GM23248 (cell line): Measurements from ENCODE around the gene SLC12A3. TPM values are rescaled to one million over a fixed set of nuclear protein-coding genes. Genes with fewer than 3 reads are reported as not detected.
A peak's percentile ranks its signal among the peaks of the same experiment; 100 is the strongest.

ENCODE experiments used
- DNase-seq: peaks from one replicate; pipeline ENCODE4 v3.0.0-alpha.2; 2015
- H2AFZ ChIP-seq: fragments of 200-600 bp; sonication (generic); 2 replicates; pipeline ENCODE4 v1.6.1; 2016; ENCODE audit warnings: antibody characterized with exemption
- H3F3A ChIP-seq: fragments of 200-600 bp; sonication (generic); 2 replicates; pipeline ENCODE4 v1.6.1; 2016; ENCODE audit warnings: mild to moderate bottlenecking, antibody characterized with exemption, mixed run types; ENCODE audit not compliant: insufficient read depth
- H3K27ac ChIP-seq: fragments of 200-600 bp; sonication (generic); 2 replicates; pipeline ENCODE4 v1.5.1; 2016; ENCODE audit warnings: mild to moderate bottlenecking
- H3K27me3 ChIP-seq: fragments of 200-600 bp; sonication (generic); replicated peaks from 2 replicates; pipeline ENCODE4 v1.6.1; 2016; ENCODE audit warnings: mild to moderate bottlenecking; ENCODE audit not compliant: insufficient read depth
- H3K36me3 ChIP-seq: fragments of 200-600 bp; sonication (generic); 2 replicates; pipeline ENCODE4 v1.6.1; 2016; ENCODE audit warnings: low read depth, mild to moderate bottlenecking
- H3K4me1 ChIP-seq: fragments of 200-600 bp; sonication (generic); 2 replicates; pipeline ENCODE4 v1.6.1; 2016; ENCODE audit warnings: mild to moderate bottlenecking; ENCODE audit not compliant: insufficient read depth
- H3K4me2 ChIP-seq: fragments of 200-600 bp; sonication (generic); one replicate; pipeline ENCODE4 v1.6.1; 2016; ENCODE audit warnings: mild to moderate bottlenecking; ENCODE audit not compliant: unreplicated experiment
- H3K4me3 ChIP-seq: fragments of 200-600 bp; sonication (generic); 2 replicates; pipeline ENCODE4 v1.5.1; 2016; ENCODE audit warnings: mild to moderate bottlenecking
- H3K79me2 ChIP-seq: fragments of 200-600 bp; sonication (generic); 2 replicates; pipeline ENCODE4 v1.6.1; 2016; ENCODE audit warnings: mild to moderate bottlenecking; ENCODE audit not compliant: insufficient read depth
- H3K9ac ChIP-seq: fragments of 200-600 bp; sonication (generic); 2 replicates; pipeline ENCODE4 v1.6.1; 2016; ENCODE audit warnings: mild to moderate bottlenecking
- H3K9me2 ChIP-seq: fragments of 200-600 bp; sonication (generic); 2 replicates; pipeline ENCODE4 v1.6.1; 2016; ENCODE audit warnings: mixed run types, mild to moderate bottlenecking, moderate library complexity; ENCODE audit not compliant: insufficient read depth
- H3K9me3 ChIP-seq: fragments of 200-600 bp; sonication (generic); one replicate; pipeline ENCODE4 v1.6.1; 2017; ENCODE audit warnings: low read depth
- H4K20me1 ChIP-seq: fragments of 200-600 bp; sonication (generic); 2 replicates; pipeline ENCODE4 v1.6.0; 2016; ENCODE audit not compliant: insufficient read depth
- EZH2 ChIP-seq: fragments of 200-600 bp; sonication (generic); IDR thresholded peaks from 2 replicates; pipeline ENCODE4 v1.6.1; 2018; ENCODE audit warnings: antibody characterized with exemption, mild to moderate bottlenecking; ENCODE audit not compliant: insufficient read depth, poor library complexity, severe bottlenecking
- EZH2phosphoT487 ChIP-seq: fragments of 200-600 bp; sonication (generic); IDR thresholded peaks from 2 replicates; pipeline ENCODE4 v1.6.1; 2018; ENCODE audit warnings: antibody characterized with exemption, moderate library complexity, mild to moderate bottlenecking, low read depth; ENCODE audit not compliant: insufficient read depth
- WGBS, 2 experiments: methylation state at CpG; one replicate each; pipeline ENCODE4 v1.1.6; 2015 to 2017; ENCODE audit warnings: low lambda C conversion rate in 2 of 2, low coverage in 1 of 2; ENCODE audit errors: missing lambda C conversion rate in 2 of 2; 5-methylcytosine and 5-hydroxymethylcytosine counted together
- in situ Hi-C: fragments of 300-500 bp; cut with MboI; formaldehyde crosslinking; loops from 2 replicates; pipeline ENCODE4 v1.15.0; 2020
- polyA plus RNA-seq: library from polyadenylated mRNA; unstranded; fragments of >200 nt; fragmentation: Nextera tagmentation; extraction: Ambion mirVana; gene quantifications from 2 replicates; pipeline ENCODE4 v1.2.1, GENCODE V29; 2016
- total RNA-seq: library from RNA; depleted of rRNA; stranded (reverse); fragments of >200 nt; shearing (Covaris generic); gene quantifications from 2 replicates; pipeline ENCODE4 v1.2.3, GENCODE V29; 2014

SLC12A3 gene
- total and polyA plus RNA-seq, 2 experiments from 2014 or later: not detected

DNA sequence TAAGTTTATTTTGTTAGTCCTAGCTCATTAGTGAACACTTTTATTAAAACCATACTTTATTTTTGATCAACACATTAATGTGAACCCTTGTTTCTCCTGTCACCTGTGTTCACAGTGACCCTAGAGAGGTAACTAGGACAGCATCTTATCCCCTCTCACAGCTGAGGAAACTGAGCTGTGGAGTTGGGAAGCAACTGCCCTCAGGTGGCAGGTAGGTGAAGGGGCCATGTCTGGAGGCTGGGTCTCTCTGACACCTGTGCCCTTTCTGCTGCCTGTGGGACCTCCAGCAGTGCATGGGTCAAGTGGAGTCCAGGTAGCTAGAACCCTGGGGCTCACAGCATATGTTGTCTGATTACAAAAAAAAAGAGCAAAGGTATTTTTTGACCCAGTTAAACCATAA, 22.9 kb upstream of the SLC12A3 start:
- peaks cover 4% of the 10 kb centered on the region; the same call in 1 of the 2 replicates for H3F3A ChIP-seq
- no peak overlapping the region for H3K4me2 ChIP-seq
- H3K4me3 ChIP-seq: no peak overlapping the region
- H3K9me3 ChIP-seq: no peaks in the 10 kb centered on the region
- H4K20me1 ChIP-seq: no peaks in the 10 kb centered on the region
- no peak overlapping the region for H3K9ac ChIP-seq
- in situ Hi-C loops: no loop called here
- H3K27ac ChIP-seq: no peak overlapping the region
- H3K36me3 ChIP-seq: peaks cover 7% of the 10 kb centered on the region; the same call in 1 of the 2 replicates
- H3K27me3 ChIP-seq: no peaks in the 10 kb centered on the region
- no peaks in the 10 kb centered on the region for H3K9me2 ChIP-seq
- H3K79me2 ChIP-seq: no peaks in the 10 kb centered on the region
- no peak for DNase-seq
- no peak for TF ChIP-seq EZH2
- TF ChIP-seq EZH2phosphoT487: no peak
- H2AFZ ChIP-seq: no peak overlapping the region
- 0 out of 2 replicates have a peak, but pooled peaks cover 1% of the 10 kb centered on the region for H3K4me1 ChIP-seq

GRCh38 chr16:56844056-56844455, 21.0 kb upstream of the SLC12A3 start:
- H3K9ac ChIP-seq: no peak overlapping the region
- H3K4me3 ChIP-seq: no peak overlapping the region
- no peaks in the 10 kb centered on the region for H3K79me2 ChIP-seq
- no peak overlapping the region for H2AFZ ChIP-seq
- no peak overlapping the region for H3K4me2 ChIP-seq
- TF ChIP-seq EZH2 (no peak), EZH2phosphoT487 (no peak)
- no peaks in the 10 kb centered on the region for H3K9me3 ChIP-seq
- peaks cover 23% of the 10 kb centered on the region for H3F3A ChIP-seq
- no peak for DNase-seq
- H4K20me1 ChIP-seq: no peaks in the 10 kb centered on the region
- no peak overlapping the region for H3K27ac ChIP-seq
- no peaks in the 10 kb centered on the region for H3K27me3 ChIP-seq
- H3K9me2 ChIP-seq: no peaks in the 10 kb centered on the region
- peaks cover 21% of the 10 kb centered on the region for H3K4me1 ChIP-seq
- H3K36me3 ChIP-seq: 0 out of 2 replicates have a peak, but pooled peaks cover 7% of the 10 kb centered on the region
- 58 to 61% methylated on average over 6 of the region's 6 CpGs for whole genome bisulfite sequencing, 2 experiments
- in situ Hi-C loops: no loop called here

DNA sequence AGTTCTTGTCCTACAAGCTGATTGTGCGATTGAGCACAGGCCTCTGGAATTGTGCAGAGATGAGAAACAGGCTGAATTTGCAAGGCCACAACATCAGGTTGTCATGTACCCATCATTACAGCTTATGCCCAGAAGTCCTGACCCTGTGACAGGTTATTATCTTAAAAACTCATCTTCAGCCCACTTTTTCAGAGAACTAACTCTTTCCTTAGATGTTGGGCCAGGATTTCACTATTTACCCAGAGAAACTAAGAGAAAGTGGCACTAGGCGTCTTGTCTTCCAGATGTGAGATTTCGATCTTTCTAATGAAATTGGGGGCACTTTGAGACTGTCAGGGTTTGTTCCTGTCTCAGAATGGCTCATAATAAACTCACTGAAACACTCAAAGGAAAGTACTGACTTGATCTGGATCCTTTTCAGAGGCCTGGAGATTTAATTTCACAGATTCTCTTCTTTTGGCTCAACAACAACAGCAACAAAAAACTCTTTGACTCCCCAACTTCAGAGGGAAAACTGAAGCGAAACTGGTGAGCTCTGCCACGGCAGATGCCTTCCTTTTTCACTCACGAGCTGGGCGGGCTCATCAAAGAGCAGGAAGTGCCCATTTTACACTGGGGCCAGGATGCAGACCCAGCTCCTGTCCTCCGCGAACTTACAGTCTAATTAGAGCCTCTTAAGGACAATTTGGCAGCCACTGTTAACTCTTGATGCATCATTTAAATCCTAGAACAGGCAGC, 17.7 kb upstream of the SLC12A3 start:
- Histone ChIP-seq H3K27ac (peak overlapping the region; percentile 48), H3F3A (peaks cover 30% of the 10 kb centered on the region), H3K9me2 (no peaks in the 10 kb centered on the region), H3K79me2 (no peaks in the 10 kb centered on the region), H3K36me3 (no peaks in the 10 kb centered on the region), H4K20me1 (no peaks in the 10 kb centered on the region), H3K4me3 (no peak overlapping the region), H3K27me3 (no peaks in the 10 kb centered on the region), H3K4me2 (peak overlapping the region; percentile 48), H3K4me1 (peaks cover 40% of the 10 kb centered on the region), H2AFZ (peak overlapping the region; percentile 55), H3K9me3 (no peaks in the 10 kb centered on the region), H3K9ac (peak overlapping the region; percentile 15; the same call in 1 of the 2 replicates)
- in situ Hi-C loops: no loop called here
- 48 to 49% methylated on average over 9 of the region's 9 CpGs for WGBS, 2 experiments
- TF ChIP-seq EZH2phosphoT487 (no peak), EZH2 (no peak)
- DNase-seq: peak; percentile 44

GRCh38 chr16:56848029-56848936, 16.7 kb upstream of the SLC12A3 start:
- TF ChIP-seq EZH2 (no peak), EZH2phosphoT487 (no peak)
- Histone ChIP-seq H3K9ac (peak overlapping the region; percentile 15; the same call in 1 of the 2 replicates), H3K27ac (peak overlapping the region; percentile 48), H3F3A (peaks cover 30% of the 10 kb centered on the region), H3K4me3 (no peak overlapping the region), H3K9me3 (no peaks in the 10 kb centered on the region), H3K4me1 (peaks cover 40% of the 10 kb centered on the region), H4K20me1 (no peaks in the 10 kb centered on the region), H3K27me3 (no peaks in the 10 kb centered on the region), H3K9me2 (no peaks in the 10 kb centered on the region), H2AFZ (peak overlapping the region; percentile 48; the same call in 1 of the 2 replicates), H3K4me2 (peak overlapping the region; percentile 48), H3K79me2 (no peaks in the 10 kb centered on the region), H3K36me3 (no peaks in the 10 kb centered on the region)
- DNase-seq: peak; percentile 83
- in situ Hi-C loops: no loop called here
- WGBS, 2 experiments: 52 to 56% methylated on average over 11 of the region's 11 CpGs
